ENCODE data around the gene ATN1. TPM values are rescaled to one million over a fixed set of nuclear protein-coding genes. Genes with fewer than 3 reads are reported as not detected.

ATN1 gene
- total RNA-seq, 4 donors from 2014 or later = 59.1 to 160 (median 112) TPM

DNA sequence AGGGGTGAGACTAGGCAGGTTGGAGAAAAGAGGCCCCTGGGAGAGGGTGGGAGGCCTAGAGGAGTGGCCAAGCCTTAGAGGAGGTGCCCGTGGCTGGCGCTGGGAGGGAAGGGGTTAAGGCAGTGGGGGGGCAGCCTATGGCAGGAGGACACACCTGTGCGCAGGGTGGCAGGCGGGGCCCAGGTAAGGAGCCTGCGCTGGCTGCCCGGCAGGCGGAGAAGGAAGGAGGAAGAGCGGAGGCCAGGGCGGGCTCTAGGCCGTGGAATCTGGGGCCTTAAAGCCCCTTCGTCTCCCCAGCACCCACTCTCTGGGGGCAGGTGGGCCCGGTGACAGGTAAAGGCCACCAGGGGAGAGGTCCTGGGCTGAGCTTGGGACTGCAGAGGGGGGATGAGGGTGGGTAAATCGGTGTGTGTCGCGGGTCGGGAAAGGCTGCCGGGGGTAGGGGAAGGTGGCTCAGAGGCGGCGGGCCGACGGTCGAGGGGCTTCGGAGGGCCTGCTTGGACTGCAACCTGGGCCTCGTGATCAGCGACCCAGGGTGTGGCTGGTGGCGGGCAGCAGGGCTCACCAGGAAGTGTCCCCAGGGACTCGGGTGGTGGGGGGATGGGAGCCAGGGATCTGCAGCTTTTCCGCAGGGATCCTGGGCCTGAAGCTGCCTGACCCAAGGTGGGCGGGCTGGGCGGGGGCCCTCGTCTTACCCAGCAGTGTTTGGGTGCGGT is 35.4 kb downstream of the ATN1 start:
- in situ Hi-C loops (cut with MboI; ENCODE audit: low pct_ligation_motif_present in 1 of 4, low pct_unique_long_range_greater_than_20kb in 1 of 4, low sequenced_read_pairs in 3 of 4) = no loop called here

DNA sequence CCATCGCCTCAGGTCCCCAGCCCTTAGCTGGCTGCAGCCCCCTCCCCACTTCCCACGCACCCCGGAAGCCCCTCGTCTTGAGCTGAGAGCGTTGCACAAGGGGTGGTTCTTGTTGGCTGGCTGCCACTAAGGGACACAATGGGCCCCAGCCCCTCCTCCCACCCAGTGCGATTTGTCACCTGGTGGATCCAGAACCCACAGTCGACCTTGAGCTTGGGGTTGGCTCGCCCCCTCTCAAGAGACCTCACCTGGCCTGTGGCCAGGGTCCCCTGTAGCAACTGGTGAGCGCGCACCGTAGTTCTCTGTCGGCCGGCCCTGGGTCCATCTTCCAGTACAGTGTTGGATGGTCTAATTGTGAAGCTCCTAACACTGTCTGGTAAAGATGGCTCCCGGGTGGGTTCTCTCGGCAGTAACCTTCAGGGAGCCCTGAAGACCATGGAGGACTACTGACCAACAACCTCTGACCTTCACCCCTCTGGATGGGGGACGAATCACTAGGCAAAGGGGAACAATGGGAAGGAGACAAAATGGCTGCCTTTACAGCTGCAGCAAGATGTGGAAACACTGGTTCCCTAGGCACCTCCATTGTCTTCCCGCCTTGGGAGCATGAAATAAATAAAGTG is 36.1 kb downstream of the ATN1 start:
- DNase-seq = no peak
- in situ Hi-C loops (cut with MboI; ENCODE audit: low pct_ligation_motif_present in 1 of 4, low pct_unique_long_range_greater_than_20kb in 1 of 4, low sequenced_read_pairs in 3 of 4) (no loop called here), intact Hi-C loops (cut with DNase I; ENCODE audit: low total_unique reads) (loop anchor here (2.0 to 10.0 kb wide), 2 partner anchors 39 to 141 kb away; partner anchors contain the start of gene C1RL)
- Histone ChIP-seq H3K9me3 (no peaks in the 10 kb centered on the region), H3K4me1 (peaks cover 28 to 69% (median 48%) of the 10 kb centered on the region in 4 donors), H3K27ac (peak overlapping the region; percentile 89 to 95 (median 94)), H3K27me3 (no peaks in the 10 kb centered on the region), H3K36me3 (peaks cover 0 to 18% (median 9%) of the 10 kb centered on the region in 4 donors), H3K4me3 (peak overlapping the region; percentile 19 to 62 (median 52))
- WGBS, 2 donors (ENCODE audit: low coverage in 1 of 2) = 33 to 47% methylated on average over 1 to 16 of the region's 17 CpGs
- TF ChIP-seq EP300 (IDR thresholded peaks at IDR 0.05; ENCODE audit: low read depth) (no peak), POLR2A (IDR thresholded peaks at IDR 0.05) (no peak), POLR2AphosphoS5 (IDR thresholded peaks at IDR 0.05) (no peak), CTCF (IDR thresholded peaks at IDR 0.05) (no peak)

More for the DNA sequence above, 35.4 kb downstream of the ATN1 start:
- peak; percentile 95 for DNase-seq
- Histone ChIP-seq H3K4me1 (peaks cover 22 to 65% (median 43%) of the 10 kb centered on the region in 4 donors), H3K27me3 (no peaks in the 10 kb centered on the region), H3K27ac (peak overlapping the region; percentile 89 to 95 (median 94)), H3K36me3 (peaks cover 0 to 18% (median 7%) of the 10 kb centered on the region in 4 donors), H3K4me3 (peak overlapping the region; percentile 19 to 62 (median 52)), H3K9me3 (no peaks in the 10 kb centered on the region)
- TF ChIP-seq EP300 (IDR thresholded peaks at IDR 0.05; ENCODE audit: low read depth) = no peak
- TF ChIP-seq POLR2A (IDR thresholded peaks at IDR 0.05) = peak; percentile 99
- TF ChIP-seq POLR2AphosphoS5 (IDR thresholded peaks at IDR 0.05) = peak; percentile 91 to 97 (median 96)
- TF ChIP-seq CTCF (IDR thresholded peaks at IDR 0.05) = peak in 2 of 5 experiments; percentile 59 to 85
- intact Hi-C loops (cut with DNase I; ENCODE audit: low total_unique reads) = loop anchor here (10.0 kb wide), 1 partner anchor 142 kb away; the partner anchor contains the start of gene C1RL
- WGBS, 2 donors (ENCODE audit: low coverage in 1 of 2) = 51% methylated on average over 30 of the region's 32 CpGs; no CpG with 5 or more reads in 1 of the 2 donors

- intact Hi-C loops (cut with DNase I; ENCODE audit: low total_unique reads) (loop anchor here (2.0 to 10.0 kb wide), 2 partner anchors 40 to 140 kb away; partner anchors contain the start of gene C1RL), in situ Hi-C loops (cut with MboI; ENCODE audit: low pct_ligation_motif_present in 1 of 4, low pct_unique_long_range_greater_than_20kb in 1 of 4, low sequenced_read_pairs in 3 of 4) (no loop called here)
- Histone ChIP-seq H3K27ac (peak overlapping the region; percentile 89 to 95 (median 94)), H3K9me3 (no peaks in the 10 kb centered on the region), H3K27me3 (no peaks in the 10 kb centered on the region), H3K4me3 (peak overlapping the region in 2 of 4 donors; percentile 54 to 62), H3K4me1 (peaks cover 34 to 74% (median 55%) of the 10 kb centered on the region in 4 donors), H3K36me3 (peaks cover 0 to 18% (median 9%) of the 10 kb centered on the region in 4 donors)
- 41% methylated on average over 8 of the region's 8 CpGs; no CpG with 5 or more reads in 1 of the 2 donors for WGBS, 2 donors (ENCODE audit: low coverage in 1 of 2)
- TF ChIP-seq POLR2AphosphoS5 (IDR thresholded peaks at IDR 0.05) (no peak), EP300 (IDR thresholded peaks at IDR 0.05; ENCODE audit: low read depth) (no peak), CTCF (IDR thresholded peaks at IDR 0.05) (no peak), POLR2A (IDR thresholded peaks at IDR 0.05) (no peak)
- no peak for DNase-seq
These were observed 36.9 kb downstream of the ATN1 start for GRCh38 chr12:6964605-6965025.

All from transverse colon (tissue), 4 donors.